ENCODE measurements around the gene SAXO2. TPM values are rescaled to one million over a fixed set of nuclear protein-coding genes. Genes with fewer than 3 reads are reported as not detected.
"Not testable (repeated sequence)": the region's sequence is repeated elsewhere in the genome, so short reads cannot be mapped to it uniquely, and the experiment has no call there.

SAXO2 gene, protein sequence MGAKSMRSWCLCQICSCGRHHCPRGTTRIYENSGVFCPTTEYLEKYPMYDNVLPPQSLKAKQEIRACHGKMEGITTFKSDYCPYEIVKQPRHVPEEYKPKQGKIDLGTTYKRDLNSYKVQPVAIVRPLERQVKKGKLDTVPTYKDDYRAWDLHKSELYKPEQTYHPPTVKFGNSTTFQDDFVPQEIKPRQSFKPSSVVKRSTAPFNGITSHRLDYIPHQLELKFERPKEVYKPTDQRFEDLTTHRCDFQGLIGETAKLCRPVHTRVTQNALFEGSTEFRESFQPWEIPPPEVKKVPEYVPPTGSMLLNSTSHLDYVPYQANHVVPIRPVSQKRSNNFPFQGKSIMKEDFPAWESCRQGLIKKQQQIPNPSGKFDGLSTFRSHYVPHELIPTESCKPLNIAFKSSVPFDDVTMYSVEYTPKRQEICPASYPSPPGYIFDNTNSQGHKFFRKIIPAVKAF
- 1 to 10 TPM; 1.3 to 1.9 TPM for total RNA-seq

DNA sequence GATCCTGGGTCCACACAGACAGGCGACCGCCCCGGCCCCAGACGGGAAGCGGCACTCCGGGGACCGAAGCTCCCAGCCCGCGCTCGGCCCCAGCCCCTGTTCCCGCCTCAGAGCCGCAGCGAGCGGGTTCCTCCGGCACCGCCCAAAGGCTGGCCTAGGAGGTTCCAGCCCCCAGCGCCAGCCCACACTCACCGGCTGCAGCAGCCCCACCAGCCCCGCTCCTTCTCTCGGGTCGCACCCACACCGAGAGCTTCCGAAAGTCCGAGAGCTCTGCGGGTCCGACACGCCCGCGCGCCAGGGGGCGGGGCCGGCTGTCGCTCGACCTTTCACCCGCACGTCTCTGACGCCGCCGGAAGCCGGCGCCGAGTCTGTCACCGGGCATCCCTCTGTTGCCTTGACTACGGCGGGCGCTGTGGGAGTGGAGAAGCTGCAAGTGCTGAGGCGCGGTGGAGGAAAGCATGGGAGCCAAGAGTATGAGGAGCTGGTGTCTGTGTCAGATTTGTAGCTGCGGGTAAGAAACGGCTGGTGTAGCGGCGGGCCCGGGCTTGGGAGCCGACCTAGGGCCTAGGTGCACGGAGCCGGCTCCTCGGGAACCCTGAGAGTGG is at the start of gene SAXO2, which contains the start of gene EFL1:
TSS of gene SAXO2 (plus strand) at position 397 of the 605 bp plus-strand sequence. CDS start at position 459, 62 bp downstream.
TSS of gene EFL1 (minus strand) at position 313 of the 605 bp plus-strand sequence. CDS start 956 bp downstream, outside the sequence.
- POLR2A ChIA-PET: interaction anchor here (0.6 to 0.8 kb wide), 3 partner anchors 14 to 488 kb away, joined by 3 to 4 read pairs (median 3); no protein-coding TSS in a partner anchor

DNA sequence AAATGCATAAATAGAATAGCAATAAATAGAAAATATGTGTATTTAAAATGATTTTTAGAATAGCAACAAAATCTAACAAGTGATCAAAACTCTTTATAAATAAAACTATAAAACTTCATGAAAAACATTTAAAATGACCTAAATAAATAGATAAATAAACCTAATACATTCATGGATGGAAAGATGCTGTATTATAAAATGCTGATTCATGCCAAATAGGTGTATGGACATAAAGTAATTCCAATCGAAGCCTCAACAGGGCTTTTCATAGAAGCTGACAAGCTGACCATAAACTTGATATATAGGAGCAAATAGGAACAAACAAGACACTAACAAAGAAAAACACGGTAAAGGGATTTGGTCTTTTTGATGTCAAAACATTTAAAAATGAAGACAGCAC is 46.5 kb upstream of the SAXO2 start:
- CTCF ChIA-PET, POLR2A ChIA-PET: not testable (repeated sequence)

More for the DNA sequence above, at the start of gene SAXO2, which contains the start of gene EFL1:
- CTCF ChIA-PET: interaction anchor here (0.6 kb wide), 1 partner anchor 45 kb away, joined by 3 read pairs; no protein-coding TSS in a partner anchor

DNA sequence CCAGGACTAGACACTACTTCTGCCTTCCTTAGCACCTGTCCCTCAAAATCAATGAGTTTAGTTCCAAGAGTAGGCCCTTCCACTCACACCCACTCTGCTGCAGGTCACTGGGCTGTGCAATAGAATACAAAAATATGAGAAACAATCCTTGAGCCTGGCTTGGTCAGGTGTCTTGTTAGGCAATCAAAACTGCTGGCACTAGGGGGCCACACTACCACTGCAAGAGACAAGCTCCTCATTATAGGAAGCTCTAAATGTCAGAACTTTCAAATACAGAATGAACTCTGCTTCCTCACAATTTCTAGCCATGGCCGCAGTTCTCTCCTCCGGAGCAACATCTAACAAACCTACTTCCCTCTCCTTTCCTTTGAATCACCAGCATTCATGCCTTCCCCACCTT is 41.1 kb upstream of the SAXO2 start:
- POLR2A ChIA-PET, CTCF ChIA-PET: not testable (repeated sequence)

DNA sequence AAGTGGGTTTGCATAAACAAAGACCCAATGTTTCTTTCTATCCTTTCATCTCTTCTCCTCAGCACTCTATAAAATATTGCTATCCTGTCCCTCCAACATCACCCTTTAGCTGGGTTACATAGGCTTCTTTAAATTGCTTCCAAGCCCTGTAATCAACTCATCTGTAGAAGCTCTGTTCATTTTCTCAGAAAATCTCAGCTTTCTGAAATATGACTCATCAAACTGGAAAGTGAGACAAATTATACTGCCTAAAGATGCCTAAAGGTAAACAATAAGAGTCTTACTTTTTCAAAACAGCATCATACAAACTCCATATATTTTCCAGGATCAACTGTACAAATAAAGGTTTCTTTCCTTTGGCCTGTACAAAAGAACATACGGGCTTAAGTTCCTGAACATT is 33.9 kb upstream of the SAXO2 start:
- CTCF ChIA-PET: no interaction called here
- POLR2A ChIA-PET: no interaction called here

DNA sequence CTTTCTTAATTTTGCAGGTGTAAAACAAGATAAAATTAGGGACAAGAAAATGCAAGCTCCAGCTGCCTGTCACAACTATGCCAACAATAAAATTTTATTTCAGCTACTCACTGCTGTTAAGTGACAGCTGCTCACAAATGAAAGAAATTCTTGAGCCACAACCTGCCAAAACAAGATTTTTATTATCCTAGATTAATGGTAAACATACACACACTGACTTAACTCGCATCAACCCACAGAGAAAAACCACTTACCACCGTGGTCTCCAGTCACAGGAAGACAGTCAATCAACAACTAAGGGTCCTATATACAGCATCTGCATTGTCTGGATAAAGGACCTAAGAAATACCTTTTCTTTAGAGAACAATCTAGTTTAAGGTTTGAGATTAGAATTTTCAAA is 31.4 kb upstream of the SAXO2 start:
- ChIA-PET POLR2A (no interaction called here), CTCF (no interaction called here)

DNA sequence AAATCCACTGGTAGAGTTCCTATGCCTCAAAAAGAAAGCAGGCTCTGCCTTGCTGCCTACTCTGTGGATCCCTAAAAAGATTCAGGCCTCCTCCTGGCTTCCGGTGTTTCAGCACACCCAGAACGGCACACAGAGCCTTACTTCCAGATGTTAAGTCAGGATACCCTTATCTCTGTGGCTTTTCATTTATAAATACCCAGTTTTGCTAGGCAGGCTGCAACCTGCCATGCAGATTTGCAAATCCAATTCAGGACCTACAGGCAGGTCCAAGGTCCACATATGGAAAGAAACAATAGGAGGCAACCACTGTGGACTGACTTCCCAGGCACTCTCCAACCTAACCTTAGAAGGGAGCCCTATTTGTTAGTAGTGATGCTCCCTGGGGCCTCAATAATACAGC is 30.8 kb upstream of the SAXO2 start:
- CTCF ChIA-PET: no interaction called here
- POLR2A ChIA-PET: no interaction called here

DNA sequence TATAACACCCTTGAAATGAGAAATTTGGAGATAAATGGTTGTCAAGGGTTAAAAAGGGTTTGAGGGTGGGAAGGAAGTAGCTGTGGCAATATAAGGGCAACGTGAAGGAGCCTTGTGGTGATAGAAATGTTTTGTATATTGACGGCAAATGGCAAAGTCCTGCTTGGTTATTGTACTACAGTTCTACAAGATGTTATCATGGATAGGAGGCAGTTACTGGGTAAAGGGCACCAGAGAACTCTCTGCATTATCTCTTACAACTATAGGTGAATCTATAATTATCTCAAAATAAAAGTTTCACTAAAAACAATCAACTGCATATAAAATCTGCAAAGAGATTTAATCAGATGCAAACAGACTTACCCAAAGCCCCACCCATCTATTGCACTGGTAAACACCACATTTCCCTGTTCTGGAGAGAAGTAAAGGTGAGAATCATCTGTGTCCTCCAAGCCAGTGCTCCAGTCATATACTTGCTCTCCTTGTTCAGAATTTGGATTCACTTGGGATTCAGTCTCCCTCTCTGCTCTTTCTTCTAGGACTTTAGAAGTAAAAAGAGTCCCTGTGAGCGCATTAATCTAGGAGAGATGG is 24.6 kb upstream of the SAXO2 start:
- CTCF ChIA-PET, POLR2A ChIA-PET: not testable (repeated sequence)

DNA sequence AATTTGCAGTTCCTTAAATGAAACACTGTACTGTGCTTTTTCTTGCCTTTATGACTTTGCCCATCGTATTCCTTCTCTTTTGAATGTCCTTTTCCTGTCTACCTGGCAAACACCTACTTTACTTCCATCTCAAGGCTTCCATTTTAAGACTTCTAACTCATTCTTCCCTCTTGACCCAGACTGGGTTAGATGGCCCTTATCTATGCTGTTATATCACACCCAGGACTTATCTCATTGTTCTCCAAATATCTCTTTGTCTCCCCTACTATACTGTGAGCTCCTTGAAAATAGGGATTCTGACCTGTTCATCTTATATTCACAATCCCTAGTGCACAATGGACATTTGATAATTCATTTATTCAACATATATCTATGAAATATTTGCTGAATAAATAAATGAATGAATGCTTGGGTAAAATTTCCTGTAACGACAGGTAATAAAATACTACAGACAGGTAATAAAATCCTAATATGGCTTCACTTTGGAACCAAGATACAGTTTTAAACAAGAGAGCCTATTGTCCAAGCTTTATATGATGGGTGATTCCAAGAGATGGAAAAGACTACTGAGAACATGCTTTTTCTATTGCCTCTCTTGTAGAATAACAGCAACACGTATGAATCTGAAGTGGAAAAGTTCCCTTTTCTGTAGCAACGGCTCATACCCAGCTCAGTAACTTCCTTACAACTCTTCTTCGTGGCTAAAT is 22.8 kb upstream of the SAXO2 start:
- ChIA-PET POLR2A (no interaction called here), CTCF (no interaction called here)

DNA sequence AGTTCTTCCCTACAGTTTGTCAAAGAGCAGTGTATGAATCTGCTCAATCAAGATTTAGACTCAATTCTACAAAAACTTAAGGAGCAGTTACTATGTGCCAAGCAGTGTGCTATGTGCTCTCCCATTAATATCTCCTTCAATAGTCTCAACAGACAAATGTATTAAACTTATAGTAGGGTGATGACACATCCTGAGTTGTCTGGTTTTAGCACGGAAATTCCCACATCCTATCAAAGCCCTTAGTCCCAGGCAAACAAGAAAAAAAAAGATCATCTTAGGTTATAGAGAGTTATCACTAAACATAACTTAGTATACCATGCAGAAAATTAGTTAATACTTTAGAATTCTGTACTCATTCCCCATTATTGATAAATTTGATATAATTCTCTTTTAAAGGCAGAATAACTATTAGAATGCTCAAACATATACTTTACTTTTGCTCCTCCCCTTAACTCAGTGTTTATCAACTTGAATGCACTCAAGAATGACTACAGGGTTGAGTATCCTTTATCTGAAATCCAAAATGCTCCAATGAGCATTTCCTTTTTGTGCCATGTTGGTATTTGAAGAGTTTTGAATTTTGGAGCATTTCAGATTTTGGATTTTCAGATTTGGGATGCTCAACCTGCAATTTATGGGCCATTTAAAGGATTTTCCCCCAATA is 20.6 kb upstream of the SAXO2 start:
- CTCF ChIA-PET, POLR2A ChIA-PET: not testable (repeated sequence)

DNA sequence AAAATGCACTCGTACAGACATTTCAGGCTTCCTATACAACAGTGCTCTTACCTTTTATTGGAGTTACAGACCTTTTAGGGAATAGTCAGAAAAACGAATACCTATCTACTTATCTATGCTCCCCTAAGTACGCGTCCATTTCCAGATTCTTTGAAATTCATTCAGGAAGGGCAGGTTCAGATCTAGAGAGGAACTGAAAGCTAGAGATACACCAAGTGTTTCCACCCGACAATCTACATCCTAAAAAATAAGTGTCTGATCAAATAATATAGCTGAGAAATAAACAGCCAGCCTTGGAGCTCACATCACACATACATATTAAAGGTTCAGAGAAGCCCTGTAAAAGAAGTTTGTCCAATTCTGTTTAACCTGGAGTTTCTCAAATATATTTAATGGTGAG is 19.0 kb upstream of the SAXO2 start:
- CTCF ChIA-PET: interaction anchor here (0.6 kb wide), 1 partner anchor 99 kb away, joined by 3 read pairs; no protein-coding TSS in a partner anchor
- POLR2A ChIA-PET: not testable (repeated sequence)

DNA sequence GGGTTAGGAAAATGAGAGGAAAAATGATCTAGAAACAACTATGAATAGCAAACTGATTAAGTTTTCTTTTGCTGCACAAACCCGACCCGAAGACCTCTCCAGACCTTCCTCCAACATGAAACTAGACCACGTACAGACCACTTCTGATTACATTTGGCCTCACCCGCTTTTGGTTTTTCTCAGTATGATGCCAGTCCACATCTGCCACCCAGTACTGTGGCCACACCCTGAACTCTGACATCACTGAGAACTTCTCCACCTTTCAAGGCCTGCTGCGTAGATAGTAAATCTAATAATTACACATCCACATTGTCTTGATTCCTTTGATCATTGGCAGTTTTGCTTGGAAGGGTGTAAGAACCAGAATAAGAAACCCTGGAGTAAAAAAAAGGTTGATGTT is 16.7 kb upstream of the SAXO2 start:
- POLR2A ChIA-PET, CTCF ChIA-PET: not testable (repeated sequence)

DNA sequence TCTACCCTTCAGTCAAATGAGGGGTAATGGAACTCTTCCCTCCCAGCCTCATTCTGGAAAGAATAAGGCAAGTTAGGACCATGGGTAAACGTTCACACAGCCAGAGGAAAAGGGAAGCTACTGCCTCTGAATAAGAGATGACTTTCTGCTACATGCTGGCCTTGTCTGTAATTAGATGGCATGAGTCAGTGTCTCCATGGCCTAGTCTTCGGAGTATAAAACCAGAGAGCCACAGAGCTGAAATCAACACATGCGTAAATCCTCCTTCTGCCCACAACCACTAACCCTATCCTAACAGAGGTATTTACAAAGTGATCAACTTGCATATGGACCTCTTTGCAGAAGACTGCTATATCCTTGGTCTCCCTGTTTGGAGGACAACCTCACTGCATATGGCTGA is 14.4 kb upstream of the SAXO2 start:
- CTCF ChIA-PET: not testable (repeated sequence)
- POLR2A ChIA-PET: interaction anchor here (1.1 kb wide), 1 partner anchor 14 kb away, joined by 3 read pairs; the partner anchor contains the start of genes EFL1 and SAXO2

DNA sequence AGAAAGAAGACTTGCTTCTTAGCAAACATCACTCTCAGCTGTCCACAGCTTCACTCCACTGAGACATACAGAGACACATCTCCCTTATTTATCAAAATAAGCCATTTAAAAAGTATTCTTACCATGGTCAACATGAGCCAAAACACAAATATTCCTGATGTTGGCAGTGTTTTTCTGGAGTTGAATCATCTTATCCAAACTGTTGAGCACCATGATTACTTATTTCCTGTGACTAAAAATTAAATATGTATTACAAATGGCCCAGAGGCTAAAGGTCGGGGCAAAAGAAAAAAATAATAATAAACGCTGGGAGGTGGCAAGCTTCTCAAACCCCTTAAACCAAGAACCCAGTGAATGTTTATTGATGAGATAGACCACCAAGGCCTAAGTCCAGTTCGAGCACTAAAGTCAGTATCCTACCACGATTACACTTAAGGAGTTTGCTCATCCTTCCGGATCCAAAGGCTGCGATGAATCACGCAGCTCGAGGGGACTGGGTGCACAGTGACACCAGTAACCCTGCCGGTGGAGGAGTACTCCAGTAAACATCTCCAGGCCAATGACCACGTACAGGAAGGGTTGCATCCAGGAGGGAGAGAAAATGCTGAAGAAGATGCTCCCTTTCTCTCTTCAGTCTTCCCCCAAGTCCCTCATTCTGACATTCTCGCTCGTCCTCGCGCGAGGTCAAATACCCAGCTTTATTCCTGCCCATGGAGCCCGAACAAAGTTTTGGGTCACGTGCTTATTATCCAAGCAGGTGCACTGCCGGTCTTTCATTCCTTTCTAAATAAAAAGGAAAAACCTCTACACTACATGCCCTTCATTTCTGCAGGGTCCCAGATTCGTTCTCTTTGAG is 824 bp upstream of the SAXO2 start:
- POLR2A ChIA-PET: interaction anchor here (0.8 kb wide), 1 partner anchor 17 kb away, joined by 4 read pairs; no protein-coding TSS in a partner anchor
- CTCF ChIA-PET: not testable (repeated sequence)

DNA sequence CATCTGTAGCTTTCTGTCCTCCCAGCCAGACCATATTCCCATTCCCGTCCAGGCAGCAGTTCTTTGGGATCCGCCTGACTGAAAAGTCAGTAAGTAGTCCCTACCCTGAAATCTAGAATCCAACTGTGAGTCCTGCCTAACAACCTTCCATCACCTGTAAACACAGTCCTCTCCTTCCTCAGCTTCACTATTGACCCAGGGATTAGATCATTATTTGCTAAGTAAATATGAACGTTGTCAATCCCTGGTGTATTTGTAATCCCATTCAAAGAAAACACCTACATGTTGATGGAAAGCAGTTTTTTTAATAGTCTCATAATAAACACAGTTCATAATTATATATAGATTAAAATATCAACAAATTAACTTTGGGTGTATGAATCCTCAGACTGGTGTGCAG is 732 bp downstream of the SAXO2 start:
- POLR2A ChIA-PET: no interaction called here
- CTCF ChIA-PET: no interaction called here

DNA sequence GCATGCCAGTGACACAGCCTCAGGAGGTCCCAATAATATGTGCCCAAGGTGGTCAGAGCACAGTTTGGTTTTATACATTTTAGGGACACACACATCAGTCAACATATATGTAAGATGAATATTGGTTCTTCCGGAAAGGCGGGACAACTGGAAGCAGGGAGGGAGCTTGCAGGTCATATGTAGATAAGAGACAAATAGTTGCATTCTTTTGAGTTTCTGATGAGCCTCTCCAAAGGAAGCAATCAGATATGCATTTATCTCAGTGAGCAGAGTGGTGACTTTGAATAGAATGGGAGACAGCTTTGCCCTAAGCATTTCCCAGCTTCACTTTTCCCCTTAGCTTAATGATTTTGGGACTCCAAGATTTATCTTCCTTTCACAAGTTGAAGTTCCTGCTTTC is 4.5 kb downstream of the SAXO2 start:
- CTCF ChIA-PET, POLR2A ChIA-PET: not testable (repeated sequence)

DNA sequence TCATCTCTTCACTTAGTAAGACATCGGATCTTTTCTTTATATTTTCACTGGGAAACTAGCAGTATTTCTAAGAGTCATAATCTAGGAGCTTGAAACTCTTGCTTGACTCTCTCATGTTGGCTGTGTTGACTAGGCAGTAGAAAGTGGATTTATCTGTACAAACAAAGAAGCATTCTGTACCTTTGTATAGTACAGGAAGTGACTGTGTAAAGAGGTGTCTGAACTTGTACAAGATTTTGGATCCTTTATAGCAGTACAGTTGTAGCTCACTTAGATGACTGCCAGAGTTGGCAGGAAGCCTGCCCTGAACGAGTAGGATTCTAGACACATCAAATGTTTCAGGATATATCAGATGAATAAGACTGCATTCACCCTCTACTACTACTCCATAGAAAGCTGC is 5.8 kb downstream of the SAXO2 start:
- POLR2A ChIA-PET, CTCF ChIA-PET: not testable (repeated sequence)

DNA sequence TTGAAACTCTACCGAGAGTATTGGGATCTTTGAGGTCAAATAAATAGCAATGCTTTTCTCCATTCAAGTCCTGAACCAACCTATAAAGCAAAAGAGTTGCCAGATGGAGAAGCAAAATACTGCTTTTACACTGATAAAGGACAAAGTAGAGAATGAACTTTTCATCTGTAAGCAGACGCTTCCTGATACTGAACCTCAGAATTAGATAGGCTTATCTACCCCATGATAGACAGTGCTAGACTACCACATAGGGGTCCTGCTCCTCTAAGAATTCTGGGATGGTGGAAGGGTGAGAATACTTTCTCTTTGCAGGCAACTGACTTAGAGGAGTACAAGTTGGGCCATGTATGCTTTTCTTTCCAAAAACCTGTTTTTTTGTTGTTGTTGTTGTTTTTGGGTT is 9.5 kb downstream of the SAXO2 start:
- ChIA-PET CTCF (no interaction called here), POLR2A (no interaction called here)

DNA sequence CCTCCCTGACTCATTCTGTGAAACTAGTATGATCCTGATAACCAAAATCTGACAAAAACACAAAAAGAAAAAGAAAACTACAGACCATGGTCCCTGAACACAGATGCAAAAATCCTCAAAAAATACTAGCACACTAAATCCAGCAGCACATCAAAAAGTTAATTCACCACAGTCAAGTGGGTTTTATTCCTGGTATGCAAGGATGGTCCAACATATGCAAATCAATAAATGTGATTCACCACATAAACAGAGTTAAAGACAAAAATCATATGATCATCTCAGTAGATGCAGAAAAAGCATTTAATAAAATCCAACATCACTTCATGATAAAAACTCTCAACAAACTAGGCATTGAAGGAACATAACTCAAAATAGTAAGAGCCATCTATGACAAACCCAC is 12.8 kb downstream of the SAXO2 start:
- ChIA-PET CTCF (no interaction called here), POLR2A (no interaction called here)

DNA sequence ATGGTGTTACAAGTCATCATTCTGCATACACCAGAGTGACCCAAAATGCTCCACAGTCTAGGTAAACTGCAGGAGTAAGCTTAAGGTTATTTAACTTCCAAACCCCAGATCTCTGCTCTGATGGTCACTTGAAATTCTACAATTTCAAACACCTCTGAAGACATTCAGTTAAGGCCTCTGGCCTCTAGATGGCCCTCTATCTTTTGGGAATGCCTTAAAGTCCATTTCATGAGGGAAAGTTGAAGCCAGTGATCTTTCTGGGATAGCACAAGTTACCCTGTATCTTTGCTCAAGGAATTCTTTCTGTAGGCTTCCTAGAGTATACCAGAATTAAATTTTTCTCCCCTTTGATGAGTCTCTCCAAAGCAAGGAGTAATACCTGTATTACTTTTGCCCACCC is 18.7 kb downstream of the SAXO2 start:
- POLR2A ChIA-PET, CTCF ChIA-PET: not testable (repeated sequence)

All from activated CD8-positive, alpha-beta memory T cell treated with anti-CD3 and anti-CD28 coated beads for 36 hours (primary cell).